Liver (tissue), 9 donors: ENCODE measurements around the gene ABLIM2. TPM values are rescaled to one million over a fixed set of nuclear protein-coding genes. Genes with fewer than 3 reads are reported as not detected.

Experiments
- DNase-seq: peaks from one replicate; pipeline ENCODE4 v3.0.0-alpha.2; 2017; ENCODE audit warnings: low spot score
- H3K27ac ChIP-seq, 2 donors: one replicate each; pipeline ENCODE4 v1.7.0; 2013; ENCODE audit warnings: inconsistent platforms in 2 of 2, low read length in 2 of 2, control low read depth in 1 of 2, low read depth in 1 of 2, mild to moderate bottlenecking in 1 of 2
- H3K27me3 ChIP-seq, 4 donors: one replicate each; pipeline versions ENCODE4 v1.6.1 to v1.7.0; 2013; ENCODE audit warnings: low read length in 3 of 4, inconsistent platforms in 1 of 4, mild to moderate bottlenecking in 1 of 4, moderate library complexity in 1 of 4; ENCODE audit not compliant: control insufficient read depth in 4 of 4, insufficient read depth in 4 of 4
- H3K36me3 ChIP-seq, 4 donors: one replicate each; pipeline versions ENCODE4 v1.6.1 to v1.7.0; 2013; ENCODE audit warnings: low read length in 3 of 4, mild to moderate bottlenecking in 3 of 4, low read depth in 1 of 4, moderate library complexity in 1 of 4; ENCODE audit not compliant: control insufficient read depth in 4 of 4, insufficient read depth in 3 of 4
- H3K4me1 ChIP-seq, 4 donors: one replicate each; pipeline versions ENCODE4 v1.6.1 to v1.7.0; 2013; ENCODE audit warnings: low read length in 3 of 4, mild to moderate bottlenecking in 3 of 4, moderate library complexity in 1 of 4; ENCODE audit not compliant: control insufficient read depth in 4 of 4, insufficient read depth in 4 of 4
- H3K4me3 ChIP-seq, 3 donors: one replicate each; pipeline versions ENCODE4 v1.6.1 to v1.7.0; 2013; ENCODE audit warnings: low read length in 3 of 3, control low read depth in 1 of 3, low read depth in 1 of 3, mild to moderate bottlenecking in 1 of 3
- H3K9ac ChIP-seq, 2 donors: one replicate each; pipeline ENCODE4 v1.7.0; 2013; ENCODE audit warnings: low read length in 2 of 2, mild to moderate bottlenecking in 2 of 2, moderate library complexity in 2 of 2, control low read depth in 1 of 2, low read depth in 1 of 2
- H3K9me3 ChIP-seq, 4 donors: one replicate each; pipeline versions ENCODE4 v1.6.1 to v1.7.0; 2013; ENCODE audit warnings: low read length in 3 of 4; ENCODE audit not compliant: control insufficient read depth in 4 of 4
- ATF3 ChIP-seq: IDR thresholded peaks from 2 replicates; pipeline ENCODE4 v1.6.1; 2016; ENCODE audit warnings: antibody characterized with exemption
- EGR1 ChIP-seq, 2 donors: IDR thresholded peaks; 2 replicates each; pipeline ENCODE4 v1.6.1; 2016 to 2018; ENCODE audit warnings: antibody characterized with exemption in 2 of 2, low read depth in 2 of 2
- FOXA1 ChIP-seq: IDR thresholded peaks from 2 replicates; pipeline ENCODE4 v1.6.1; 2016; ENCODE audit warnings: antibody characterized with exemption
- FOXA2 ChIP-seq: IDR thresholded peaks from 2 replicates; pipeline ENCODE4 v1.6.1; 2016; ENCODE audit warnings: antibody characterized with exemption
- GABPA ChIP-seq, 2 donors: IDR thresholded peaks in 1 of 2; conservative IDR thresholded peaks in 1 of 2; 2 replicates each; pipeline ENCODE4 v1.6.1; 2016; ENCODE audit warnings: antibody characterized with exemption in 2 of 2, mild to moderate bottlenecking in 1 of 2, moderate library complexity in 1 of 2
- HNF4A ChIP-seq, 2 donors: conservative IDR thresholded peaks; 2 replicates each; pipeline ENCODE4 v1.6.1; 2016; ENCODE audit warnings: antibody characterized with exemption in 2 of 2, mild to moderate bottlenecking in 2 of 2
- HNF4G ChIP-seq: IDR thresholded peaks from 2 replicates; pipeline ENCODE4 v1.6.1; 2016; ENCODE audit warnings: antibody characterized with exemption
- JUND ChIP-seq, 2 donors: IDR thresholded peaks; 2 replicates each; pipeline ENCODE4 v1.6.1; 2016; ENCODE audit warnings: antibody characterized with exemption in 2 of 2
- MAX ChIP-seq: IDR thresholded peaks from 2 replicates; pipeline ENCODE4 v1.6.1; 2016; ENCODE audit warnings: antibody characterized with exemption
- NR2F2 ChIP-seq: IDR thresholded peaks from 2 replicates; pipeline ENCODE4 v1.6.1; 2016; ENCODE audit warnings: antibody characterized with exemption
- RAD21 ChIP-seq, 2 donors: IDR thresholded peaks; 2 replicates each; pipeline ENCODE4 v1.6.1; 2016; ENCODE audit warnings: antibody characterized with exemption in 2 of 2, mild to moderate bottlenecking in 2 of 2
- REST ChIP-seq: IDR thresholded peaks from 2 replicates; pipeline ENCODE4 v1.6.1; 2016; ENCODE audit warnings: antibody characterized with exemption, mild to moderate bottlenecking
- RXRA ChIP-seq, 2 donors: IDR thresholded peaks; 2 replicates each; pipeline ENCODE4 v1.6.1; 2017 to 2018; ENCODE audit warnings: antibody characterized with exemption in 2 of 2, mild to moderate bottlenecking in 1 of 2
- SP1 ChIP-seq: IDR thresholded peaks from 2 replicates; pipeline ENCODE4 v1.6.1; 2018; ENCODE audit warnings: antibody characterized with exemption, mild to moderate bottlenecking
- TAF1 ChIP-seq: conservative IDR thresholded peaks from 2 replicates; pipeline ENCODE4 v1.6.1; 2016; ENCODE audit warnings: antibody characterized with exemption, mild to moderate bottlenecking
- YY1 ChIP-seq: IDR thresholded peaks from 2 replicates; pipeline ENCODE4 v1.6.1; 2016; ENCODE audit warnings: antibody characterized with exemption, mild to moderate bottlenecking
- WGBS: extraction: QIAGEN DNeasy Blood & Tissue Kit; methylation state at CpG from one replicate; pipeline ENCODE4 v1.1.7; 2013; 5-methylcytosine and 5-hydroxymethylcytosine counted together
- polyA plus RNA-seq, 2 donors: library from polyadenylated mRNA; stranded (reverse) in 1 of 2; unstranded in 1 of 2; fragments of 200-250 nt in 1 of 2; fragments of >200 nt in 1 of 2; fragmentation: Nextera tagmentation in 1 of 2; extraction: Ambion mirVana in 1 of 2; gene quantifications; one replicate each; pipeline versions ENCODE4 v1.2.1 to v1.2.3, GENCODE V29; 2013 to 2015
- total RNA-seq, 2 donors: library from RNA; depleted of rRNA; stranded (reverse); fragments of >200 nt; gene quantifications; one replicate each; pipeline ENCODE4 v1.2.3, GENCODE V29; 2014
- TF ChIP-seq, protein P1 (sequence below): IDR thresholded peaks from 2 replicates; pipeline ENCODE4 v1.6.1; 2016; ENCODE audit warnings: antibody characterized with exemption
- TF ChIP-seq, protein P2 (sequence below): fragments of 150-350 bp; IDR thresholded peaks from 2 replicates; pipeline ENCODE4 v1.5.1; 2017; ENCODE audit warnings: improper control_type of control experiment, low read depth, low read length; ENCODE audit not compliant: missing input control
- donor health status: healthy.
- donor health status: healthy.
- donor health status: healthy.
- donor health status: healthy.
- donor health status: healthy.

ABLIM2 gene
- total and polyA plus RNA-seq, 4 donors: 0.75 to 2.5 (median 0.93) TPM

GRCh38 chr4:8006471-8006870 is 152.1 kb downstream of the ABLIM2 start:
- Histone ChIP-seq H3K9ac (no peak overlapping the region), H3K4me3 (no peak overlapping the region), H3K27ac (no peak overlapping the region), H3K9me3 (no peaks in the 10 kb centered on the region), H3K27me3 (no peaks in the 10 kb centered on the region), H3K36me3 (no peaks in the 10 kb centered on the region), H3K4me1 (peaks cover 0 to 3% (median 1%) of the 10 kb centered on the region in 4 donors)
- no peak for TF ChIP-seq JUND (IDR thresholded peaks at IDR 0.05)
- TF ChIP-seq HNF4G: no peak
- no peak for TF ChIP-seq GABPA (IDR thresholded peaks at IDR 0.05 in 1 of 2, conservative IDR thresholded peaks at IDR 0.05 in 1 of 2)
- TF ChIP-seq SP1: no peak
- TF ChIP-seq, protein P1, sequence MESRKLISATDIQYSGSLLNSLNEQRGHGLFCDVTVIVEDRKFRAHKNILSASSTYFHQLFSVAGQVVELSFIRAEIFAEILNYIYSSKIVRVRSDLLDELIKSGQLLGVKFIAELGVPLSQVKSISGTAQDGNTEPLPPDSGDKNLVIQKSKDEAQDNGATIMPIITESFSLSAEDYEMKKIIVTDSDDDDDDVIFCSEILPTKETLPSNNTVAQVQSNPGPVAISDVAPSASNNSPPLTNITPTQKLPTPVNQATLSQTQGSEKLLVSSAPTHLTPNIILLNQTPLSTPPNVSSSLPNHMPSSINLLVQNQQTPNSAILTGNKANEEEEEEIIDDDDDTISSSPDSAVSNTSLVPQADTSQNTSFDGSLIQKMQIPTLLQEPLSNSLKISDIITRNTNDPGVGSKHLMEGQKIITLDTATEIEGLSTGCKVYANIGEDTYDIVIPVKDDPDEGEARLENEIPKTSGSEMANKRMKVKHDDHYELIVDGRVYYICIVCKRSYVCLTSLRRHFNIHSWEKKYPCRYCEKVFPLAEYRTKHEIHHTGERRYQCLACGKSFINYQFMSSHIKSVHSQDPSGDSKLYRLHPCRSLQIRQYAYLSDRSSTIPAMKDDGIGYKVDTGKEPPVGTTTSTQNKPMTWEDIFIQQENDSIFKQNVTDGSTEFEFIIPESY: no peak
- TF ChIP-seq EGR1 (IDR thresholded peaks at IDR 0.05; ENCODE audit: low read depth in 2 of 2): no peak
- TF ChIP-seq HNF4A (conservative IDR thresholded peaks at IDR 0.05): no peak
- no peak for TF ChIP-seq ATF3
- TF ChIP-seq YY1: no peak
- no peak for TF ChIP-seq REST
- TF ChIP-seq FOXA2: no peak
- no peak for TF ChIP-seq NR2F2
- TF ChIP-seq, protein P2, sequence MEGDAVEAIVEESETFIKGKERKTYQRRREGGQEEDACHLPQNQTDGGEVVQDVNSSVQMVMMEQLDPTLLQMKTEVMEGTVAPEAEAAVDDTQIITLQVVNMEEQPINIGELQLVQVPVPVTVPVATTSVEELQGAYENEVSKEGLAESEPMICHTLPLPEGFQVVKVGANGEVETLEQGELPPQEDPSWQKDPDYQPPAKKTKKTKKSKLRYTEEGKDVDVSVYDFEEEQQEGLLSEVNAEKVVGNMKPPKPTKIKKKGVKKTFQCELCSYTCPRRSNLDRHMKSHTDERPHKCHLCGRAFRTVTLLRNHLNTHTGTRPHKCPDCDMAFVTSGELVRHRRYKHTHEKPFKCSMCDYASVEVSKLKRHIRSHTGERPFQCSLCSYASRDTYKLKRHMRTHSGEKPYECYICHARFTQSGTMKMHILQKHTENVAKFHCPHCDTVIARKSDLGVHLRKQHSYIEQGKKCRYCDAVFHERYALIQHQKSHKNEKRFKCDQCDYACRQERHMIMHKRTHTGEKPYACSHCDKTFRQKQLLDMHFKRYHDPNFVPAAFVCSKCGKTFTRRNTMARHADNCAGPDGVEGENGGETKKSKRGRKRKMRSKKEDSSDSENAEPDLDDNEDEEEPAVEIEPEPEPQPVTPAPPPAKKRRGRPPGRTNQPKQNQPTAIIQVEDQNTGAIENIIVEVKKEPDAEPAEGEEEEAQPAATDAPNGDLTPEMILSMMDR: no peak
- TF ChIP-seq MAX: no peak
- TF ChIP-seq RXRA (IDR thresholded peaks at IDR 0.05): no peak
- no peak for TF ChIP-seq FOXA1
- no peak for TF ChIP-seq RAD21 (IDR thresholded peaks at IDR 0.05)
- TF ChIP-seq TAF1: no peak
- WGBS: 78% methylated on average over 12 of the region's 12 CpGs
- DNase-seq: no peak
